HepG2 (cell line): ENCODE measurements around the gene PPP2R5E. TPM values are rescaled to one million over a fixed set of nuclear protein-coding genes. Genes with fewer than 3 reads are reported as not detected.

ENCODE experiments used
- ATAC-seq: fragments of 200-7000 bp; cut with Tn5 transposase; 3 replicates; pipeline ENCODE4 v1.9.1; 2020; ENCODE audit warnings: mild to moderate bottlenecking, moderate library complexity
- BruUV-seq: library from RNA; stranded (reverse); fragments of 400-500 nt; replicated peaks from 2 replicates; lab custom pipeline; 2021; lab: Mats Ljungman, UMichigan
- CTCF ChIA-PET: fragments of 300-600 bp; formaldehyde crosslinking; extraction: SDS; loops from one replicate; lab custom pipeline; 2021; ENCODE audit warnings: low total read pairs, inconsistent platforms, low intra/inter-chr PET ratio; lab: Yijun Ruan, JAX
- POLR2A ChIA-PET: fragments of 350-600 bp; sonication (Branson Sonifier 250); formaldehyde crosslinking; loops from one replicate; lab custom pipeline; 2020; ENCODE audit warnings: antibody characterized with exemption, inconsistent platforms; lab: Yijun Ruan, JAX
- DNase-seq: peaks from one replicate; pipeline ENCODE4 v3.0.0-alpha.2; 2015; ENCODE audit warnings: low spot score
- FAIRE-seq: peaks from 3 replicates; lab custom pipeline; 2011; peaks lifted over from hg19 to GRCh38; lab: Jason Lieb, UNC
- H2AFZ ChIP-seq: one replicate; pipeline ENCODE4 v1.6.1; 2011; ENCODE audit warnings: low read length, inconsistent platforms
- H3K27ac ChIP-seq: fragments of 300-600 bp; 3 replicates; pipeline ENCODE4 v1.8.0; 2011; ENCODE audit warnings: mixed run types, mild to moderate bottlenecking, mixed read lengths, low read length, inconsistent platforms; ENCODE audit not compliant: insufficient read depth; ENCODE audit errors: extremely low read length
- H3K27me3 ChIP-seq, 2 experiments: fragments of 200-600 bp in 1 of 2; 2 replicates in 1 of 2; 3 replicates in 1 of 2; pipeline versions ENCODE4 v1.6.0 to v1.8.0; 2011; ENCODE audit warnings: low read length in 2 of 2, mild to moderate bottlenecking in 2 of 2, moderate library complexity in 2 of 2, inconsistent platforms in 1 of 2; ENCODE audit not compliant: insufficient read depth in 2 of 2, control insufficient read depth in 1 of 2
- H3K36me3 ChIP-seq, 2 experiments: fragments of 200-600 bp in 1 of 2; replicated peaks in 1 of 2; 2 replicates in 1 of 2; 3 replicates in 1 of 2; pipeline versions ENCODE4 v1.5.1 to v1.8.0; 2011; ENCODE audit warnings: low read length in 2 of 2, inconsistent platforms in 1 of 2; ENCODE audit not compliant: insufficient read depth in 2 of 2, control insufficient read depth in 1 of 2
- H3K4me1 ChIP-seq: 2 replicates; pipeline ENCODE4 v1.5.1; 2012; ENCODE audit warnings: low read length, inconsistent platforms; ENCODE audit not compliant: insufficient read depth
- H3K4me2 ChIP-seq: 2 replicates; pipeline ENCODE4 v1.6.0; 2011; ENCODE audit warnings: low read depth, low read length, inconsistent platforms
- H3K4me3 ChIP-seq, 3 experiments: fragments of 200-600 bp in 1 of 3; sonication (generic), shearing (Covaris generic) in 1 of 3; replicated peaks in 1 of 3; 2 replicates each; pipeline ENCODE4 v1.5.1; 2011 to 2016; ENCODE audit warnings: low read length in 3 of 3, inconsistent platforms in 2 of 3, low read depth in 2 of 3, mild to moderate bottlenecking in 2 of 3, control low read depth in 1 of 3, mixed read lengths in 1 of 3; ENCODE audit not compliant: insufficient read depth in 1 of 3
- H3K79me2 ChIP-seq: one replicate; pipeline ENCODE4 v1.6.1; 2011; ENCODE audit warnings: low read length, inconsistent platforms; ENCODE audit not compliant: insufficient read depth
- H3K9ac ChIP-seq: 2 replicates; pipeline ENCODE4 v1.6.0; 2011; ENCODE audit warnings: mild to moderate bottlenecking, low read depth, low read length, inconsistent platforms; ENCODE audit not compliant: insufficient read depth
- H3K9me3 ChIP-seq: 2 replicates; pipeline ENCODE4 v1.5.1; 2012; ENCODE audit warnings: mild to moderate bottlenecking, low read length
- H4K20me1 ChIP-seq: 2 replicates; pipeline ENCODE4 v1.6.0; 2011; ENCODE audit warnings: inconsistent platforms, mild to moderate bottlenecking, low read length, moderate library complexity; ENCODE audit not compliant: insufficient read depth
- EED ChIP-seq: sonication (generic); formaldehyde crosslinking; IDR thresholded peaks from 2 replicates; pipeline ENCODE4 v1.5.0; 2020; ENCODE audit warnings: mild to moderate bottlenecking, missing genetic modification reagents
- NCOR1 ChIP-seq: fragments of 200-600 bp; sonication (generic); IDR thresholded peaks from 2 replicates; pipeline ENCODE4 v1.7.0; 2017; ENCODE audit warnings: antibody characterized with exemption, low read length, borderline replicate concordance
- PRPF4 ChIP-seq: fragments of 200-400 bp; formaldehyde crosslinking; IDR thresholded peaks from 2 replicates; pipeline ENCODE4 v1.6.1; 2016; ENCODE audit warnings: low read length, low read depth; ENCODE audit not compliant: poor library complexity, severe bottlenecking
- PTBP1 ChIP-seq: fragments of 200-400 bp; formaldehyde crosslinking; IDR thresholded peaks from 2 replicates; pipeline ENCODE4 v1.6.1; 2018; ENCODE audit warnings: low read length, low read depth; ENCODE audit not compliant: poor library complexity, severe bottlenecking
- ZNF773 ChIP-seq: sonication (generic); formaldehyde crosslinking; IDR thresholded peaks from 2 replicates; pipeline ENCODE4 v1.4.0; 2020; ENCODE audit warnings: missing genetic modification reagents, borderline replicate concordance
- ZNF790 ChIP-seq: sonication (generic); formaldehyde crosslinking; IDR thresholded peaks from 2 replicates; pipeline ENCODE4 v1.8.0; 2022; ENCODE audit warnings: missing genetic modification reagents, mild to moderate bottlenecking, borderline replicate concordance
- WGBS: methylation state at CpG from one replicate; pipeline ENCODE4 v1.1.6; 2017; ENCODE audit warnings: low lambda C conversion rate; 5-methylcytosine and 5-hydroxymethylcytosine counted together
- in situ Hi-C: cut with HindIII; loops from 2 replicates; pipeline ENCODE4 v1.10.0; 2017; ENCODE audit warnings: low pct_unique_long_range_greater_than_20kb; ENCODE audit not compliant: extremely low pct_ligation_motif_present
- intact Hi-C: fragments of 100-400 bp; cut with micrococcal nuclease; formaldehyde crosslinking; loops from one replicate; pipeline ENCODE4 v1.10.0; 2022; ENCODE audit not compliant: unreplicated experiment
- polyA plus RNA-seq, 8 experiments: library from polyadenylated mRNA; depleted of rRNA in 3 of 8; stranded (reverse) in 7 of 8; unstranded in 1 of 8; fragments of >200 nt; fragmentation: Illumina TruSeq in 4 of 8; extraction: Trizol in 4 of 8; gene quantifications; 2 replicates each; pipeline versions ENCODE4 v1.2.1 to v1.2.3, GENCODE V29; 2011 to 2016; ENCODE audit warnings: low read depth in 4 of 8, missing spikeins in 1 of 8, mixed read lengths in 1 of 8; ENCODE audit not compliant: insufficient read depth in 1 of 8
- total RNA-seq, 5 experiments: library from RNA; depleted of rRNA; stranded (reverse); fragments of >200 nt; fragmentation: Illumina TruSeq; extraction: Trizol; gene quantifications; 2 replicates each; pipeline ENCODE4 v1.2.3, GENCODE V29; 2016; ENCODE audit warnings: low read depth in 1 of 5
- TF ChIP-seq, protein P1 (sequence below): sonication (generic); formaldehyde crosslinking; IDR thresholded peaks from 2 replicates; pipeline ENCODE4 v1.9.0; 2021; ENCODE audit warnings: missing genetic modification reagents, borderline replicate concordance
- TF ChIP-seq, protein P2 (sequence below): sonication (generic); formaldehyde crosslinking; IDR thresholded peaks from 2 replicates; pipeline ENCODE4 v1.4.0; 2020; ENCODE audit warnings: missing genetic modification reagents, borderline replicate concordance

PPP2R5E gene
- total and polyA plus RNA-seq, 2 of the 13 experiments (the other 11 are each of a cell fraction or from before 2014, with no cell fraction given) = 8.9 to 11.0 TPM

DNA sequence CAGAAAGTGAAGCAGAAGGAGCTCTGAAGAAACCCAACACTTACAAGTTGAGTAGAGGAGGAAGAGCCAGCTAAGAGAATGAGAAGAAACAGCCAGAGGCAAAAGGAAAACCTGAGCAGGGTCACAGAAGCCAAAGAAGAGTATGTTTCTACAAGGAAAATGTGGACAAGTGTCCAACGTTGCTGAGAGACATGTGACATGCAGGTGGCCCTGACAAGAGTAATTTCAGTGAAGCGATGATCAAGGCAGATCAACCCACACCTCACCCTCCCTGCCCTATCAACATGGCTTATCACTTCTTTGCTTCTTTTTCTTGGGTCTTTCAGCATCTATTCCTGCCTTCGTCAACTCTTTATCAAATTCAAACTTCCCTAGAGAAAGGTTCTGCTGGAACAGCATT lies 68.3 kb downstream of the PPP2R5E start:
- in situ Hi-C loops (no loop called here), intact Hi-C loops (loop anchor here (5.0 kb wide), 1 partner anchor 67 kb away; the partner anchor contains the start of gene PPP2R5E)
- BruUV-seq = no TSS peak
- ChIA-PET POLR2A (no interaction called here), CTCF (no interaction called here)
- TF ChIP-seq PTBP1 (no peak), ZNF773 (no peak), PRPF4 (no peak), EED (CRISPR knock-in tag) (no peak), NCOR1 (no peak), ZNF790 (no peak)
- TF ChIP-seq, protein P1, sequence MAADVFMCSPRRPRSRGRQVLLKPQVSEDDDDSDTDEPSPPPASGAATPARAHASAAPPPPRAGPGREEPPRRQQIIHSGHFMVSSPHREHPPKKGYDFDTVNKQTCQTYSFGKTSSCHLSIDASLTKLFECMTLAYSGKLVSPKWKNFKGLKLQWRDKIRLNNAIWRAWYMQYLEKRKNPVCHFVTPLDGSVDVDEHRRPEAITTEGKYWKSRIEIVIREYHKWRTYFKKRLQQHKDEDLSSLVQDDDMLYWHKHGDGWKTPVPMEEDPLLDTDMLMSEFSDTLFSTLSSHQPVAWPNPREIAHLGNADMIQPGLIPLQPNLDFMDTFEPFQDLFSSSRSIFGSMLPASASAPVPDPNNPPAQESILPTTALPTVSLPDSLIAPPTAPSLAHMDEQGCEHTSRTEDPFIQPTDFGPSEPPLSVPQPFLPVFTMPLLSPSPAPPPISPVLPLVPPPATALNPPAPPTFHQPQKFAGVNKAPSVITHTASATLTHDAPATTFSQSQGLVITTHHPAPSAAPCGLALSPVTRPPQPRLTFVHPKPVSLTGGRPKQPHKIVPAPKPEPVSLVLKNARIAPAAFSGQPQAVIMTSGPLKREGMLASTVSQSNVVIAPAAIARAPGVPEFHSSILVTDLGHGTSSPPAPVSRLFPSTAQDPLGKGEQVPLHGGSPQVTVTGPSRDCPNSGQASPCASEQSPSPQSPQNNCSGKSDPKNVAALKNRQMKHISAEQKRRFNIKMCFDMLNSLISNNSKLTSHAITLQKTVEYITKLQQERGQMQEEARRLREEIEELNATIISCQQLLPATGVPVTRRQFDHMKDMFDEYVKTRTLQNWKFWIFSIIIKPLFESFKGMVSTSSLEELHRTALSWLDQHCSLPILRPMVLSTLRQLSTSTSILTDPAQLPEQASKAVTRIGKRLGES (CRISPR knock-in tag) = no peak
- TF ChIP-seq, protein P2, sequence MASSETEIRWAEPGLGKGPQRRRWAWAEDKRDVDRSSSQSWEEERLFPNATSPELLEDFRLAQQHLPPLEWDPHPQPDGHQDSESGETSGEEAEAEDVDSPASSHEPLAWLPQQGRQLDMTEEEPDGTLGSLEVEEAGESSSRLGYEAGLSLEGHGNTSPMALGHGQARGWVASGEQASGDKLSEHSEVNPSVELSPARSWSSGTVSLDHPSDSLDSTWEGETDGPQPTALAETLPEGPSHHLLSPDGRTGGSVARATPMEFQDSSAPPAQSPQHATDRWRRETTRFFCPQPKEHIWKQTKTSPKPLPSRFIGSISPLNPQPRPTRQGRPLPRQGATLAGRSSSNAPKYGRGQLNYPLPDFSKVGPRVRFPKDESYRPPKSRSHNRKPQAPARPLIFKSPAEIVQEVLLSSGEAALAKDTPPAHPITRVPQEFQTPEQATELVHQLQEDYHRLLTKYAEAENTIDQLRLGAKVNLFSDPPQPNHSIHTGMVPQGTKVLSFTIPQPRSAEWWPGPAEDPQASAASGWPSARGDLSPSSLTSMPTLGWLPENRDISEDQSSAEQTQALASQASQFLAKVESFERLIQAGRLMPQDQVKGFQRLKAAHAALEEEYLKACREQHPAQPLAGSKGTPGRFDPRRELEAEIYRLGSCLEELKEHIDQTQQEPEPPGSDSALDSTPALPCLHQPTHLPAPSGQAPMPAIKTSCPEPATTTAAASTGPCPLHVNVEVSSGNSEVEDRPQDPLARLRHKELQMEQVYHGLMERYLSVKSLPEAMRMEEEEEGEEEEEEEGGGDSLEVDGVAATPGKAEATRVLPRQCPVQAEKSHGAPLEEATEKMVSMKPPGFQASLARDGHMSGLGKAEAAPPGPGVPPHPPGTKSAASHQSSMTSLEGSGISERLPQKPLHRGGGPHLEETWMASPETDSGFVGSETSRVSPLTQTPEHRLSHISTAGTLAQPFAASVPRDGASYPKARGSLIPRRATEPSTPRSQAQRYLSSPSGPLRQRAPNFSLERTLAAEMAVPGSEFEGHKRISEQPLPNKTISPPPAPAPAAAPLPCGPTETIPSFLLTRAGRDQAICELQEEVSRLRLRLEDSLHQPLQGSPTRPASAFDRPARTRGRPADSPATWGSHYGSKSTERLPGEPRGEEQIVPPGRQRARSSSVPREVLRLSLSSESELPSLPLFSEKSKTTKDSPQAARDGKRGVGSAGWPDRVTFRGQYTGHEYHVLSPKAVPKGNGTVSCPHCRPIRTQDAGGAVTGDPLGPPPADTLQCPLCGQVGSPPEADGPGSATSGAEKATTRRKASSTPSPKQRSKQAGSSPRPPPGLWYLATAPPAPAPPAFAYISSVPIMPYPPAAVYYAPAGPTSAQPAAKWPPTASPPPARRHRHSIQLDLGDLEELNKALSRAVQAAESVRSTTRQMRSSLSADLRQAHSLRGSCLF (CRISPR knock-in tag) = no peak
- H3K4me1 ChIP-seq = peaks cover 71% of the 10 kb centered on the region
- no peaks in the 10 kb centered on the region for H3K27me3 ChIP-seq
- H3K9ac ChIP-seq = no peak overlapping the region
- no peak for FAIRE-seq
- DNase-seq = no peak
- no peaks in the 10 kb centered on the region for H3K9me3 ChIP-seq
- H4K20me1 ChIP-seq = no peaks in the 10 kb centered on the region
- H3K27ac ChIP-seq = no peak overlapping the region
- H3K36me3 ChIP-seq = no peaks in the 10 kb centered on the region
- no peak overlapping the region for H3K4me2 ChIP-seq
- 96% methylated on average over 3 of the region's 3 CpGs for WGBS
- peaks cover 51% of the 10 kb centered on the region for H3K79me2 ChIP-seq
- ATAC-seq = no peak
- no peak overlapping the region for H3K4me3 ChIP-seq
- H2AFZ ChIP-seq = no peak overlapping the region
